GM12878 (cell line): Measurements from ENCODE around the gene LRBA. TPM values are rescaled to one million over a fixed set of nuclear protein-coding genes. Genes with fewer than 3 reads are reported as not detected.

Experiments used
- ATAC-seq: fragments of 200-7000 bp; cut with Tn5 transposase; 3 replicates; pipeline ENCODE4 v1.9.1; 2020; ENCODE audit warnings: mild to moderate bottlenecking, moderate library complexity
- BruUV-seq: library from RNA; stranded (reverse); fragments of 400-500 nt; replicated peaks from 2 replicates; lab custom pipeline; 2021; lab: Mats Ljungman, UMichigan
- CTCF ChIA-PET: fragments of 300-600 bp; sonication (Branson Sonifier 250); formaldehyde crosslinking; extraction: SDS; loops from one replicate; lab custom pipeline; 2021; ENCODE audit warnings: inconsistent platforms; lab: Yijun Ruan, JAX
- POLR2A ChIA-PET: fragments of 350-600 bp; formaldehyde crosslinking; extraction: SDS; loops from one replicate; lab custom pipeline; 2021; ENCODE audit warnings: inconsistent platforms; lab: Charles Lee
- RAD21 ChIA-PET: fragments of 300-600 bp; sonication (Branson Sonifier 250); formaldehyde crosslinking; loops from one replicate; lab custom pipeline; 2023; ENCODE audit warnings: antibody characterized with exemption; ENCODE audit not compliant: unreplicated experiment; lab: Charles Lee
- SMC1A ChIA-PET: fragments of 300-600 bp; sonication (Branson Sonifier 250); formaldehyde crosslinking; loops from one replicate; lab custom pipeline; 2023; ENCODE audit not compliant: unreplicated experiment, uncharacterized antibody; lab: Charles Lee
- DNase-seq: peaks from one replicate; pipeline ENCODE4 v3.0.0-alpha.2; 2011; ENCODE audit warnings: low read depth, low spot score
- FAIRE-seq: peaks from 3 replicates; lab custom pipeline; 2011; peaks lifted over from hg19 to GRCh38; lab: Jason Lieb, UNC
- H2AFZ ChIP-seq: 2 replicates; pipeline ENCODE4 v1.6.0; 2011; ENCODE audit warnings: low read depth, low read length, control low read depth; ENCODE audit not compliant: control insufficient read depth
- H3K27ac ChIP-seq: 2 replicates; pipeline ENCODE4 v1.5.1; 2011; ENCODE audit warnings: control low read depth; ENCODE audit not compliant: control insufficient read depth, insufficient read depth
- H3K27me3 ChIP-seq, 2 experiments: replicated peaks in 1 of 2; 2 replicates each; pipeline versions ENCODE4 v1.6.0 to v1.6.1; 2011; ENCODE audit warnings: low read length in 1 of 2; ENCODE audit not compliant: control insufficient read depth in 2 of 2, insufficient read depth in 2 of 2
- H3K36me3 ChIP-seq, 2 experiments: 2 replicates each; pipeline ENCODE4 v1.5.1; 2011; ENCODE audit warnings: low read length in 1 of 2; ENCODE audit not compliant: control insufficient read depth in 2 of 2, insufficient read depth in 2 of 2
- H3K4me1 ChIP-seq: 2 replicates; pipeline ENCODE4 v1.6.1; 2011; ENCODE audit warnings: mild to moderate bottlenecking, low read length, moderate library complexity, mixed read lengths; ENCODE audit not compliant: control insufficient read depth, insufficient read depth
- H3K4me2 ChIP-seq: 2 replicates; pipeline ENCODE4 v1.6.0; 2011; ENCODE audit warnings: control low read depth; ENCODE audit not compliant: control insufficient read depth, insufficient read depth
- H3K4me3 ChIP-seq: fragments of 200-600 bp; sonication (generic); 2 replicates; pipeline ENCODE4 v1.5.1; 2016
- H3K79me2 ChIP-seq: 2 replicates; pipeline ENCODE4 v1.6.0; 2011; ENCODE audit warnings: low read length; ENCODE audit not compliant: control insufficient read depth, insufficient read depth
- H3K9ac ChIP-seq: 2 replicates; pipeline ENCODE4 v1.8.0; 2011; ENCODE audit warnings: low read length, control low read depth, mixed read lengths; ENCODE audit not compliant: control insufficient read depth, insufficient read depth
- H3K9me3 ChIP-seq: replicated peaks from 3 replicates; pipeline ENCODE4 v1.5.1; 2011; ENCODE audit warnings: mild to moderate bottlenecking, low read length; ENCODE audit not compliant: control insufficient read depth, insufficient read depth
- H4K20me1 ChIP-seq: 2 replicates; pipeline ENCODE4 v1.6.0; 2011; ENCODE audit not compliant: control insufficient read depth, insufficient read depth
- NFXL1 ChIP-seq: fragments of 450-650 bp; IDR thresholded peaks from 2 replicates; pipeline ENCODE4 v1.6.1; 2017; ENCODE audit warnings: antibody characterized with exemption, mild to moderate bottlenecking, borderline replicate concordance
- SMAD1 ChIP-seq: fragments of 450-650 bp; IDR thresholded peaks from 2 replicates; pipeline ENCODE4 v1.6.1; 2018; ENCODE audit warnings: mild to moderate bottlenecking, low read depth; ENCODE audit not compliant: partially characterized antibody
- TBL1XR1 ChIP-seq: IDR thresholded peaks from 2 replicates; pipeline ENCODE4 v1.6.1; 2012; ENCODE audit warnings: low read depth, low read length, improper control_type of control experiment
- ZBTB33 ChIP-seq: fragments of 450-650 bp; IDR thresholded peaks from 2 replicates; pipeline ENCODE4 v1.6.1; 2017; ENCODE audit warnings: mild to moderate bottlenecking
- ZNF622 ChIP-seq: fragments of 450-650 bp; IDR thresholded peaks from 2 replicates; pipeline ENCODE4 v1.6.1; 2017; ENCODE audit warnings: mild to moderate bottlenecking, inconsistent platforms
- WGBS: methylation state at CpG from one replicate; pipeline ENCODE4 v1.1.6; 2016; ENCODE audit warnings: low lambda C conversion rate; ENCODE audit not compliant: insufficient replicate concordance, insufficient coverage; ENCODE audit errors: missing lambda C conversion rate; 5-methylcytosine and 5-hydroxymethylcytosine counted together
- in situ Hi-C: fragments of 300-500 bp; cut with MboI; formaldehyde crosslinking; loops from 9 replicates; pipeline ENCODE4 v1.14.3; 2018; ENCODE audit warnings: mixed read lengths
- intact Hi-C: fragments of 100-400 bp; cut with micrococcal nuclease; formaldehyde crosslinking; loops from one replicate; pipeline ENCODE4 v1.14.2; 2022; ENCODE audit not compliant: unreplicated experiment
- polyA plus RNA-seq, 11 experiments: library from polyadenylated mRNA; depleted of rRNA in 4 of 11; unstranded in 6 of 11; stranded (reverse) in 5 of 11; fragments of >200 nt; fragmentation: Nextera tagmentation in 4 of 11; fragmentation: Illumina TruSeq in 1 of 11; extraction: Ambion mirVana in 4 of 11; extraction: Trizol in 1 of 11; gene quantifications; 1 replicate in 1 of 11; 2 replicates in 10 of 11; pipeline versions ENCODE4 v1.2.1 to v1.2.3, GENCODE V29; 2011 to 2016; ENCODE audit warnings: inconsistent platforms in 2 of 11, missing spikeins in 2 of 11, low read depth in 1 of 11
- total RNA-seq, 4 experiments: library from RNA; depleted of rRNA in 3 of 4; stranded (reverse); fragments of >200 nt in 3 of 4; fragmentation: Illumina TruSeq in 1 of 4; extraction: Trizol in 1 of 4; gene quantifications; 2 replicates each; pipeline versions ENCODE4 v1.2.1 to v1.2.3, GENCODE V29; 2013 to 2021

LRBA gene
- total and polyA plus RNA-seq, 10 of the 15 experiments (the other 5 are each of a cell fraction or from before 2014, with no cell fraction given): 20.3 to 93.4 (median 55.0) TPM

- no peak for FAIRE-seq
- RAD21 ChIA-PET: no interaction called here
- DNase-seq: no peak
- Histone ChIP-seq H3K36me3 (no peaks in the 10 kb centered on the region), H3K4me1 (no peaks in the 10 kb centered on the region), H4K20me1 (no peaks in the 10 kb centered on the region), H3K9ac (no peak overlapping the region), H3K27me3 (no peaks in the 10 kb centered on the region), H3K27ac (no peak overlapping the region), H2AFZ (no peak overlapping the region), H3K9me3 (no peaks in the 10 kb centered on the region; the same call in 2 of the 3 replicates), H3K4me3 (no peak overlapping the region), H3K79me2 (peaks cover 12% of the 10 kb centered on the region), H3K4me2 (no peak overlapping the region)
- intact Hi-C loops: no loop called here
- ATAC-seq: no peak
- POLR2A ChIA-PET: no interaction called here
- BruUV-seq: no TSS peak
- SMC1A ChIA-PET: interaction anchor here (1.0 kb wide), 1 partner anchor 21 kb away, joined by 3 read pairs; no protein-coding TSS in a partner anchor
- CTCF ChIA-PET: interaction anchor here (0.9 kb wide), 1 partner anchor 20 kb away, joined by 3 read pairs; no protein-coding TSS in a partner anchor
- TF ChIP-seq NFXL1 (no peak), TBL1XR1 (no peak), SMAD1 (no peak), ZBTB33 (no peak)
- in situ Hi-C loops: no loop called here
These were observed 75.0 kb downstream of the LRBA start for GRCh38 chr4:150940123-150940522.

GRCh38 chr4:150939530-150939929 lies 75.6 kb downstream of the LRBA start:
- BruUV-seq: no TSS peak
- no peaks in the 10 kb centered on the region for H3K4me1 ChIP-seq
- H3K9ac ChIP-seq: no peak overlapping the region
- no peak overlapping the region for H3K27ac ChIP-seq
- no peak for ATAC-seq
- intact Hi-C loops: no loop called here
- no peaks in the 10 kb centered on the region for H3K27me3 ChIP-seq
- H3K4me2 ChIP-seq: no peak overlapping the region
- H3K9me3 ChIP-seq: no peaks in the 10 kb centered on the region
- peaks cover 7% of the 10 kb centered on the region for H3K79me2 ChIP-seq
- ChIA-PET RAD21 (no interaction called here), POLR2A (no interaction called here), CTCF (interaction anchor here (0.6 to 0.9 kb wide), 2 partner anchors 20 to 30 kb away, joined by 3 read pairs; no protein-coding TSS in a partner anchor), SMC1A (interaction anchor here (0.6 to 1.7 kb wide), 3 partner anchors 22 to 64 kb away, joined by 3 to 4 read pairs (median 3); no protein-coding TSS in a partner anchor)
- in situ Hi-C loops: no loop called here
- no peak for TF ChIP-seq ZNF622
- no peak for FAIRE-seq
- DNase-seq: no peak
- no peak overlapping the region for H3K4me3 ChIP-seq
- no peak overlapping the region for H2AFZ ChIP-seq
- H3K36me3 ChIP-seq: no peaks in the 10 kb centered on the region
- 94% methylated on average over 3 of the region's 3 CpGs for WGBS
- no peaks in the 10 kb centered on the region for H4K20me1 ChIP-seq
